IPS-11a (cell line): ENCODE results near the gene PALD1.
"Not testable (repeated sequence)": the region's sequence is repeated elsewhere in the genome, so short reads cannot be mapped to it uniquely, and the experiment has no call there.

Source experiments
- H3K4me3 ChIP-seq: one replicate; pipeline ENCODE4 v1.5.1; 2013; ENCODE audit warnings: low read depth, low read length, control low read depth

PALD1 gene

GRCh38 chr10:70481831-70482530, 3.4 kb downstream of the PALD1 start:
- no peak overlapping the region for H3K4me3 ChIP-seq

- no peak overlapping the region for H3K4me3 ChIP-seq
These were observed 4.6 kb downstream of the PALD1 start for GRCh38 chr10:70482982-70483760.

- H3K4me3 ChIP-seq, result not testable (repeated sequence)
These were observed 5.3 kb downstream of the PALD1 start for GRCh38 chr10:70483872-70484271.

- no peak overlapping the region for H3K4me3 ChIP-seq
These were observed 9.3 kb downstream of the PALD1 start for GRCh38 chr10:70487824-70488223.

- no peak overlapping the region for H3K4me3 ChIP-seq
These were observed 11.6 kb downstream of the PALD1 start for GRCh38 chr10:70490142-70490541.

GRCh38 chr10:70491614-70492013, 13.0 kb downstream of the PALD1 start:
- H3K4me3 ChIP-seq, result no peak overlapping the region

GRCh38 chr10:70492786-70493659, 14.5 kb downstream of the PALD1 start:
- no peak overlapping the region for H3K4me3 ChIP-seq

- H3K4me3 ChIP-seq, result no peak overlapping the region
These were observed 15.2 kb downstream of the PALD1 start for GRCh38 chr10:70493660-70494234.

GRCh38 chr10:70494536-70494935, 16.0 kb downstream of the PALD1 start:
- H3K4me3 ChIP-seq, result no peak overlapping the region

GRCh38 chr10:70494966-70495365, 16.4 kb downstream of the PALD1 start:
- H3K4me3 ChIP-seq, result no peak overlapping the region

GRCh38 chr10:70495691-70496261, 17.2 kb downstream of the PALD1 start:
- no peak overlapping the region for H3K4me3 ChIP-seq

GRCh38 chr10:70496341-70497119, 18.0 kb downstream of the PALD1 start:
- H3K4me3 ChIP-seq, result no peak overlapping the region

GRCh38 chr10:70497120-70497545, 18.6 kb downstream of the PALD1 start:
- no peak overlapping the region for H3K4me3 ChIP-seq

GRCh38 chr10:70498970-70499835, 20.6 kb downstream of the PALD1 start:
- no peak overlapping the region for H3K4me3 ChIP-seq

- no peak overlapping the region for H3K4me3 ChIP-seq
These were observed 21.2 kb downstream of the PALD1 start for GRCh38 chr10:70499836-70500167.

GRCh38 chr10:70500368-70500767, 21.8 kb downstream of the PALD1 start:
- H3K4me3 ChIP-seq, result no peak overlapping the region

- no peak overlapping the region for H3K4me3 ChIP-seq
These were observed 22.3 kb downstream of the PALD1 start for GRCh38 chr10:70500812-70501301.

GRCh38 chr10:70502406-70502805, 23.8 kb downstream of the PALD1 start:
- no peak overlapping the region for H3K4me3 ChIP-seq

- H3K4me3 ChIP-seq, result no peak overlapping the region
These were observed 25.2 kb downstream of the PALD1 start for GRCh38 chr10:70503776-70504175.
